Natural killer cell (primary cell): ENCODE results near the gene CD79B. TPM values are rescaled to one million over a fixed set of nuclear protein-coding genes. Genes with fewer than 3 reads are reported as not detected.
A peak's percentile ranks its signal among the peaks of the same experiment; 100 is the strongest.

ENCODE experiments used
- ATAC-seq, 3 donors: fragments of 150-1000 bp in 2 of 3; fragments of 200-7000 bp in 1 of 3; cut with Tn5 transposase; 1 replicate in 1 of 3; 2 replicates in 2 of 3; pipeline ENCODE4 v1.10.0; 2021; ENCODE audit warnings: mild to moderate bottlenecking in 2 of 3, moderate library complexity in 2 of 3
- DNase-seq, 2 donors: peaks; one replicate each; pipeline versions ENCODE4 v3.0.0 to v3.0.0-alpha.2; 2013 to 2021; ENCODE audit warnings: mixed read lengths in 1 of 2
- H3K27ac ChIP-seq: one replicate; pipeline ENCODE4 v1.5.1; 2013; ENCODE audit warnings: mild to moderate bottlenecking, low read length
- H3K27me3 ChIP-seq: one replicate; pipeline ENCODE4 v1.6.1; 2013; ENCODE audit warnings: low read length; ENCODE audit not compliant: control insufficient read depth, insufficient read depth
- H3K36me3 ChIP-seq: one replicate; pipeline ENCODE4 v1.6.1; 2013; ENCODE audit warnings: low read length; ENCODE audit not compliant: control insufficient read depth, insufficient read depth
- H3K4me1 ChIP-seq: one replicate; pipeline ENCODE4 v1.6.1; 2013; ENCODE audit warnings: low read length; ENCODE audit not compliant: control insufficient read depth, insufficient read depth
- H3K4me3 ChIP-seq: one replicate; pipeline ENCODE4 v1.5.1; 2013; ENCODE audit warnings: low read length
- H3K9me3 ChIP-seq: one replicate; pipeline ENCODE4 v1.6.1; 2013; ENCODE audit warnings: low read length; ENCODE audit not compliant: control insufficient read depth, insufficient read depth
- H3K27ac Mint-ChIP-seq, 2 donors: one replicate each; pipeline ENCODE4 v1.8.0; 2022; ENCODE audit warnings: mild to moderate bottlenecking in 2 of 2, mixed read lengths in 2 of 2, moderate library complexity in 1 of 2
- H3K27me3 Mint-ChIP-seq, 2 donors: one replicate each; pipeline ENCODE4 v1.8.0; 2022; ENCODE audit warnings: low read depth in 2 of 2, mixed read lengths in 2 of 2
- H3K36me3 Mint-ChIP-seq: one replicate; pipeline ENCODE4 v1.8.0; 2022; ENCODE audit warnings: mixed read lengths
- H3K4me1 Mint-ChIP-seq, 2 donors: one replicate each; pipeline ENCODE4 v1.8.0; 2022; ENCODE audit warnings: mixed read lengths in 2 of 2
- H3K4me3 Mint-ChIP-seq: one replicate; pipeline ENCODE4 v1.8.0; 2022; ENCODE audit warnings: mild to moderate bottlenecking, moderate library complexity, mixed read lengths
- H3K9me3 Mint-ChIP-seq, 2 donors: one replicate each; pipeline ENCODE4 v1.8.0; 2022; ENCODE audit warnings: mixed read lengths in 2 of 2
- CTCF ChIP-seq: fragments of 200-600 bp; IDR thresholded peaks from one replicate; pipeline ENCODE4 v1.8.0; 2022; ENCODE audit warnings: antibody characterized with exemption
- WGBS: methylation state at CpG from one replicate; pipeline ENCODE4 v1.1.7; 2013; ENCODE audit warnings: missing lambda C conversion rate; ENCODE audit not compliant: insufficient coverage; 5-methylcytosine and 5-hydroxymethylcytosine counted together
- intact Hi-C: fragments of 100-400 bp; cut with micrococcal nuclease; formaldehyde crosslinking; loops from one replicate; pipeline ENCODE4 v1.14.2; 2022
- total RNA-seq, 4 donors: library from RNA; stranded (reverse); fragments of 120-200 nt in 1 of 4; gene quantifications; one replicate each; pipeline versions ENCODE4 v1.2.3 to v1.2.4, GENCODE V29; 2013 to 2022

CD79B gene
- total RNA-seq, 3 donors from 2014 or later (not counting 1 experiment from before 2014, with no cell fraction given) = 26.9 to 28.9 (median 27.2) TPM

DNA sequence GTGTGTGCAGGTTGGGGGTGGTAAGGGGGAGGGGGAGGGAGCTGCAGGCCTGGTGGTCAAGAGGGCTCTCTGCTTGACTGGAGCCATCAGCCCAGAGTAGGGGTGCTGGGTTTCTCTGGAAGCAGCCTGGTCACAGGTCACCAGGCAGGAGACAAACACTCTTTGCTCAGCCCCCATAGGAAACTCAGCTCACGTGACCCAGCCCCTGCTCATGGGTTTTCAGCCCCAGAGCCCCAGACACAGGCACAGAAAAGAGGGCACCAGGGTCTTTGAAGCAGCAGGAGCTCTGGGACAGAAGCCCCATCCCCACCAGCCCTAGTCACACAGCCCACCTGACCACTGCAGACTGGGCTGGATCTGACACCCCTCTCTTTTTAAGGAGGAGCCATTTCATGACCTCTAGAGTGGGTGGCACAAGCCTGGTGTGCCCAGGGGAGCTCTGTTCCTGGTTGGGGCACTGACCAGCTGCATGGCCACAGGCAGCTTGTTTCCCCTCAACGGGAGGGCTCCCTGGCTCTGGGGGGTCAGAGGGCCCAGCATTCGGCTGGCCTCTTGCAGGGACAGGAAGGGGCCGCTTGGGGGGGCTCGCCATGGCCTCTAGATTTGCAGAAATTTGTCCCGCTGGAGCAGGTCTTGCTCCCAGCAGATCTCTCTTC lies 13.8 kb upstream of the CD79B start:
- 29% methylated on average over 6 of the region's 6 CpGs for whole genome bisulfite sequencing
- Mint-ChIP-seq H3K27me3 (no peaks in the 10 kb centered on the region), H3K27ac (peak overlapping the region; percentile 14 to 81), H3K4me3 (no peak overlapping the region), H3K9me3 (no peaks in the 10 kb centered on the region), H3K4me1 (peaks cover 13 to 24% of the 10 kb centered on the region in 2 donors), H3K36me3 (no peaks in the 10 kb centered on the region)
- peak overlapping the region; percentile 68 for H3K27ac ChIP-seq
- H3K4me1 ChIP-seq = peaks cover 41% of the 10 kb centered on the region
- ATAC-seq (peak in 2 of 3 donors; percentile 9 to 18), DNase-seq (peak in 1 of 2 donors; percentile 35)
- intact Hi-C loops = loop anchor here (1.0 to 5.0 kb wide), 2 partner anchors 27 to 41 kb away; no protein-coding TSS in a partner anchor
- TF ChIP-seq CTCF = no peak
- no peaks in the 10 kb centered on the region for H3K36me3 ChIP-seq
- peak overlapping the region; percentile 26 for H3K4me3 ChIP-seq
- H3K27me3 ChIP-seq = no peaks in the 10 kb centered on the region
- H3K9me3 ChIP-seq = no peaks in the 10 kb centered on the region

GRCh38 chr17:63944736-63945499 lies 12.8 kb upstream of the CD79B start:
- Histone ChIP-seq H3K36me3 (no peaks in the 10 kb centered on the region), H3K27me3 (no peaks in the 10 kb centered on the region), H3K4me3 (no peak overlapping the region), H3K27ac (no peak overlapping the region), H3K9me3 (no peaks in the 10 kb centered on the region), H3K4me1 (peaks cover 37% of the 10 kb centered on the region)
- no peak for DNase-seq
- Mint-ChIP-seq H3K4me1 (peaks cover 13 to 24% of the 10 kb centered on the region in 2 donors), H3K4me3 (peak overlapping the region; percentile 25), H3K36me3 (no peaks in the 10 kb centered on the region), H3K27me3 (no peaks in the 10 kb centered on the region), H3K9me3 (no peaks in the 10 kb centered on the region), H3K27ac (no peak overlapping the region)
- no peak for TF ChIP-seq CTCF
- WGBS = 92% methylated on average over 22 of the region's 24 CpGs
- no peak for ATAC-seq
- intact Hi-C loops = loop anchor here (5.0 kb wide), 1 partner anchor 42 kb away; no protein-coding TSS in a partner anchor

GRCh38 chr17:63943745-63944144 lies 11.6 kb upstream of the CD79B start:
- Mint-ChIP-seq H3K27me3 (no peaks in the 10 kb centered on the region), H3K4me1 (peaks cover 13 to 32% of the 10 kb centered on the region in 2 donors), H3K36me3 (no peaks in the 10 kb centered on the region), H3K4me3 (no peak overlapping the region), H3K9me3 (no peaks in the 10 kb centered on the region), H3K27ac (no peak overlapping the region)
- H3K36me3 ChIP-seq = no peaks in the 10 kb centered on the region
- intact Hi-C loops = no loop called here
- TF ChIP-seq CTCF = no peak
- no peaks in the 10 kb centered on the region for H3K27me3 ChIP-seq
- peaks cover 37% of the 10 kb centered on the region for H3K4me1 ChIP-seq
- H3K9me3 ChIP-seq = no peaks in the 10 kb centered on the region
- H3K4me3 ChIP-seq = no peak overlapping the region
- 95% methylated on average over 7 of the region's 9 CpGs for WGBS
- DNase-seq (no peak), ATAC-seq (no peak)
- H3K27ac ChIP-seq = no peak overlapping the region
